22Rv1 (cell line): ENCODE results near the gene KCNA2.

ENCODE experiments used
- ZFX ChIP-seq: fragments of 450-650 bp; IDR thresholded peaks from 2 replicates; pipeline ENCODE4 v1.6.1; 2017; ENCODE audit warnings: antibody characterized with exemption, borderline replicate concordance
- TF ChIP-seq, protein P1 (sequence below): fragments of 450-650 bp; IDR thresholded peaks from 2 replicates; pipeline ENCODE4 v1.5.1; 2017; ENCODE audit warnings: mild to moderate bottlenecking

- TF ChIP-seq, protein P1, sequence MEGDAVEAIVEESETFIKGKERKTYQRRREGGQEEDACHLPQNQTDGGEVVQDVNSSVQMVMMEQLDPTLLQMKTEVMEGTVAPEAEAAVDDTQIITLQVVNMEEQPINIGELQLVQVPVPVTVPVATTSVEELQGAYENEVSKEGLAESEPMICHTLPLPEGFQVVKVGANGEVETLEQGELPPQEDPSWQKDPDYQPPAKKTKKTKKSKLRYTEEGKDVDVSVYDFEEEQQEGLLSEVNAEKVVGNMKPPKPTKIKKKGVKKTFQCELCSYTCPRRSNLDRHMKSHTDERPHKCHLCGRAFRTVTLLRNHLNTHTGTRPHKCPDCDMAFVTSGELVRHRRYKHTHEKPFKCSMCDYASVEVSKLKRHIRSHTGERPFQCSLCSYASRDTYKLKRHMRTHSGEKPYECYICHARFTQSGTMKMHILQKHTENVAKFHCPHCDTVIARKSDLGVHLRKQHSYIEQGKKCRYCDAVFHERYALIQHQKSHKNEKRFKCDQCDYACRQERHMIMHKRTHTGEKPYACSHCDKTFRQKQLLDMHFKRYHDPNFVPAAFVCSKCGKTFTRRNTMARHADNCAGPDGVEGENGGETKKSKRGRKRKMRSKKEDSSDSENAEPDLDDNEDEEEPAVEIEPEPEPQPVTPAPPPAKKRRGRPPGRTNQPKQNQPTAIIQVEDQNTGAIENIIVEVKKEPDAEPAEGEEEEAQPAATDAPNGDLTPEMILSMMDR = no peak
- TF ChIP-seq ZFX = no peak
Measured at GRCh38 chr1:110605446-110605845, 712 bp downstream of the KCNA2 start.
